Measurements from ENCODE around the gene KCNK1.

The KCNK1 gene

GRCh38 chr1:233627376-233627775 is 13.5 kb downstream of the KCNK1 start:
- Histone ChIP-seq H3K27me3 (ENCODE audit: insufficient read depth, insufficient read length) (no peaks in the 10 kb centered on the region), H3K4me1 (ENCODE audit: insufficient read depth, insufficient read length) (no peaks in the 10 kb centered on the region), H3K9ac (ENCODE audit: insufficient read length, low read depth) (no peak overlapping the region), H3K9me3 (ENCODE audit: insufficient read depth, low read length) (no peaks in the 10 kb centered on the region), H3K36me3 (ENCODE audit: insufficient read depth, insufficient read length, low read length) (no peaks in the 10 kb centered on the region), H3K4me3 (ENCODE audit: insufficient read length, low read depth) (no peak overlapping the region)
- DNase-seq (ENCODE audit: low read depth, low spot score) = no peak
- TF ChIP-seq ZNF274 (IDR thresholded peaks at IDR 0.05; ENCODE audit: low read depth, low read length) (no peak), SUZ12 (IDR thresholded peaks at IDR 0.05; ENCODE audit: extremely low read depth, insufficient read depth, insufficient read length) (no peak), YY1 (IDR thresholded peaks at IDR 0.05; ENCODE audit: insufficient read depth, insufficient read length) (no peak)

DNA sequence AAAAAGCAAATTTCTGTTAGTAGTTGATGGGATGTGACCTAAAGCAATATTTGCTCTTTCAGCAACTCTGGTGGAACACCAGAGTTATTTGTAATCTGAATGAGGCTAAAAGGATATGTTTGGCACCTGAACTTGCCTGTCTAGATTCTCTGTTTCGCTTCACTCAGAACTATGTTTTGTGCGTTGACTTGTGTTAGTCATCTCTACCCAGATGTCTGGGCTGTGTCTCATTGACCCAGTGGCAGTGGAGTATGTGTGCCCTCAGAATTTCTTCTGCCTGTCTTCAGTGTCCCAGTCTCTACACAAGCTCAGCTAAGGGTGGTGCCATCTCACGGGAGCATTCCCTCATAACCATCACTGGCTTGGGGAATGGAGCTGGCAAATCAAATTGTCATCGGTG is 13.9 kb downstream of the KCNK1 start:
- Histone ChIP-seq H3K4me1 (ENCODE audit: insufficient read depth, insufficient read length) (no peaks in the 10 kb centered on the region), H3K9me3 (ENCODE audit: insufficient read depth, low read length) (no peaks in the 10 kb centered on the region), H3K27me3 (ENCODE audit: insufficient read depth, insufficient read length) (no peaks in the 10 kb centered on the region), H3K4me3 (ENCODE audit: insufficient read length, low read depth) (no peak overlapping the region), H3K9ac (ENCODE audit: insufficient read length, low read depth) (no peak overlapping the region), H3K36me3 (ENCODE audit: insufficient read depth, insufficient read length, low read length) (no peaks in the 10 kb centered on the region)
- TF ChIP-seq ZNF274 (IDR thresholded peaks at IDR 0.05; ENCODE audit: low read depth, low read length) (no peak), YY1 (IDR thresholded peaks at IDR 0.05; ENCODE audit: insufficient read depth, insufficient read length) (no peak), SUZ12 (IDR thresholded peaks at IDR 0.05; ENCODE audit: extremely low read depth, insufficient read depth, insufficient read length) (no peak)
- no peak for DNase-seq (ENCODE audit: low read depth, low spot score)

DNA sequence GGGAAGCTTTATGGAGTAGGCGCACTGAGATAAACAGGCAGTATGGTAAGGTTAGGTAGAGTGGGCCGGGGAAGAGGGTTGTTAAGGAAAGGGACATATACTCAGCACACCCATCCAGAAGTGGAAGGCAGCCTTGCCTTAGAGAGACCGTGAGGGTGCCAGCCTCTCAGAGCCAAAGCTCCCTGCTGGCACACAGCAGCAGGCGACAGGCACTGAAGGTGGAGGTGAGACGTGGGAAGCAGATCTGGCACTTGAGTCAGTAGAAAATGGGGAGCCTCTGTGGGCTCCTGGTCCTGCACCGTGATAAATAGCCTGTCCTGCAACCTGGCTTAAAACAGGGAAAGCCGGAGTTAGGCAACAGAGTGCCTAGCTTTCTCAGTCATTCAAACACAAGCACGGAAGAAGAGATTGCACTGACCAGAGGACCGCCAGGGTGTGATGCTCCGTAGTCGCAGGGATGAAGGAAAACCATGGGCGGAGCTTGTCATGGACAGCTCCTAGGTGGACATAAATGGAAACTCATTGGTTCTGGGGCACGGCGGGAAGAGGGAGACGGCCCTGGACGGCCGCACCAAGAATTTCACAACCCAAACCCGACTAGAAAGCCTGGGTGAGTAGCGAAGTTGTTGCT is 15.5 kb downstream of the KCNK1 start:
- Histone ChIP-seq H3K4me3 (ENCODE audit: insufficient read length, low read depth) (no peak overlapping the region), H3K9me3 (ENCODE audit: insufficient read depth, low read length) (no peaks in the 10 kb centered on the region), H3K4me1 (ENCODE audit: insufficient read depth, insufficient read length) (no peaks in the 10 kb centered on the region), H3K9ac (ENCODE audit: insufficient read length, low read depth) (no peak overlapping the region), H3K27me3 (ENCODE audit: insufficient read depth, insufficient read length) (no peaks in the 10 kb centered on the region), H3K36me3 (ENCODE audit: insufficient read depth, insufficient read length, low read length) (no peaks in the 10 kb centered on the region)
- TF ChIP-seq YY1 (IDR thresholded peaks at IDR 0.05; ENCODE audit: insufficient read depth, insufficient read length) (no peak), ZNF274 (IDR thresholded peaks at IDR 0.05; ENCODE audit: low read depth, low read length) (no peak), SUZ12 (IDR thresholded peaks at IDR 0.05; ENCODE audit: extremely low read depth, insufficient read depth, insufficient read length) (no peak)
- DNase-seq (ENCODE audit: low read depth, low spot score) = no peak

DNA sequence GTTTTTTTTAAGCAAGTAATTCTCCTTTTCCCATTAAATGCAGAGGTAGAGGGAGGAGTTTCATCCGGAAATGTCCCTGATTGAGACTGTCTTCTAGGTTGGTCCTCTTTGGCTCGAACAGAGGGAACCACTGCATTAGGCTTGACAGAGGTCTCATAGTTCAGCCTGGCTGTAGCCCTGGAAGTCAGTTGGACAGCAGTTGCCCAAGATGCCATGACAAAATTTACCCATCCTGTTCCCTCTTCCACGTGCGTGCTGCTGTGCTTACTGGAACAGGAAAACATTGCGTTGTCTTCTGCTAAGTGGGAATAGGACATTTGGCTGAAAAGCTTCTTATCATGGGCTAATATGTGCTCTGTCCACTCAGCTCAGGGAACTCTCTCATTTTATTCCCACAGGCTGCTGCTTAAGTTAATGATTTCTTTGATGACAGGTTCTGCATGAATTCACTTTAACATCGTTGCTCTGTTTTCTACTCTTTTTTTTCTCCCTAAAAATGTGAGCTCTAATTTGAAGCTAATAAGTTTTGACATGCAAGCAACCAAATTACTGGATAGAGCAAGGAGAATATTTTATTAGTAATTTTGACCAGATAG is 18.0 kb downstream of the KCNK1 start:
- no peak for TF ChIP-seq ZNF274 (IDR thresholded peaks at IDR 0.05; ENCODE audit: low read depth, low read length)
- no peak for TF ChIP-seq YY1 (IDR thresholded peaks at IDR 0.05; ENCODE audit: insufficient read depth, insufficient read length)
- no peak for TF ChIP-seq SUZ12 (IDR thresholded peaks at IDR 0.05; ENCODE audit: extremely low read depth, insufficient read depth, insufficient read length)
- Histone ChIP-seq H3K9me3 (ENCODE audit: insufficient read depth, low read length) (no peaks in the 10 kb centered on the region), H3K36me3 (ENCODE audit: insufficient read depth, insufficient read length, low read length) (no peaks in the 10 kb centered on the region), H3K4me3 (ENCODE audit: insufficient read length, low read depth) (no peak overlapping the region), H3K27me3 (ENCODE audit: insufficient read depth, insufficient read length) (no peaks in the 10 kb centered on the region), H3K4me1 (ENCODE audit: insufficient read depth, insufficient read length) (peaks cover 6% of the 10 kb centered on the region), H3K9ac (ENCODE audit: insufficient read length, low read depth) (no peak overlapping the region)
- DNase-seq (ENCODE audit: low read depth, low spot score) = no peak

- H3K4me1 ChIP-seq (ENCODE audit: insufficient read depth, insufficient read length) = peaks cover 6% of the 10 kb centered on the region
- TF ChIP-seq ZNF274 (IDR thresholded peaks at IDR 0.05; ENCODE audit: low read depth, low read length) (no peak), YY1 (IDR thresholded peaks at IDR 0.05; ENCODE audit: insufficient read depth, insufficient read length) (no peak), SUZ12 (IDR thresholded peaks at IDR 0.05; ENCODE audit: extremely low read depth, insufficient read depth, insufficient read length) (no peak)
- DNase-seq (ENCODE audit: low read depth, low spot score) = no peak
- no peaks in the 10 kb centered on the region for H3K36me3 ChIP-seq (ENCODE audit: insufficient read depth, insufficient read length, low read length)
- no peak overlapping the region for H3K4me3 ChIP-seq (ENCODE audit: insufficient read length, low read depth)
- no peaks in the 10 kb centered on the region for H3K27me3 ChIP-seq (ENCODE audit: insufficient read depth, insufficient read length)
- H3K9me3 ChIP-seq (ENCODE audit: insufficient read depth, low read length) = no peaks in the 10 kb centered on the region
- no peak overlapping the region for H3K9ac ChIP-seq (ENCODE audit: insufficient read length, low read depth)
Observed at GRCh38 chr1:233632436-233632835, 18.5 kb downstream of the KCNK1 start.

DNA sequence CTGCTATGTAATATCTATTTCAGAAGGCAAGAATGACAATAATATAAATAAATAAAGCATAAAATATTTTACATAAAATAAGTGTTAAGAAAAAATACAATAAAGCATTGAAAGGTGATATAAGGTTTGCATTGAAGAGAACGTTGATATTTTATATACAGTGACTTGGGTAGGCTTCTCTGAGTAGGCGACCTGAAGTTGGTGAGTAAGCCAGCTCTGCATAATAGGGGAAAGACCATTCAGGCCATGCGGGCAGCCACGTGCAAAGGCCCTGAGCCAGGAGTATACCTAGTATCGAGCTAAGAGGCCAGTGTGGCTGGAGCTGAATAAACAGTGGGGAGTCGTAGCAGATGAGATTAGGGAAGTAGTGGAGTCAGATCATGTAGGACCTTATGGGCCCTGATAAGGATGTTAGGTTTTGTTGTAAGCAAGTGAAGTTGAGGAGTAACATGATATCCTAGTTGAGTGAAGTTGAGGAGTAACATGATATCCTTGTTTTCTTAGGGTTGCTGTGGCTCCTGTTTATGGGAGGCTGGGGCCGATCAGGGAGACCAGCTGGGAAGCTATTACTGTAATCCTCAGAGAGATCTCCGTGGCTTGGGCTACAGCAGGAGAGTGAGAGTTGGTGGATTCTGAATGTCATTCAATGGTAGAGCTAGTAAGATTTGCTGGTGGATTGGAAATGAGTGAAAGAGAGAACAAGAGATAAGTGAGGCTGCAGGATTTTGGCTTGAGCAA is 22.0 kb downstream of the KCNK1 start:
- no peaks in the 10 kb centered on the region for H3K27me3 ChIP-seq (ENCODE audit: insufficient read depth, insufficient read length)

GRCh38 chr1:233636503-233636877 is 22.6 kb downstream of the KCNK1 start:
- Histone ChIP-seq H3K36me3 (ENCODE audit: insufficient read depth, insufficient read length, low read length) (no peaks in the 10 kb centered on the region), H3K9ac (ENCODE audit: insufficient read length, low read depth) (no peak overlapping the region), H3K27me3 (ENCODE audit: insufficient read depth, insufficient read length) (no peaks in the 10 kb centered on the region), H3K9me3 (ENCODE audit: insufficient read depth, low read length) (no peaks in the 10 kb centered on the region), H3K4me3 (ENCODE audit: insufficient read length, low read depth) (no peak overlapping the region), H3K4me1 (ENCODE audit: insufficient read depth, insufficient read length) (peaks cover 6% of the 10 kb centered on the region)
- DNase-seq (ENCODE audit: low read depth, low spot score) = no peak
- TF ChIP-seq YY1 (IDR thresholded peaks at IDR 0.05; ENCODE audit: insufficient read depth, insufficient read length) = no peak
- no peak for TF ChIP-seq ZNF274 (IDR thresholded peaks at IDR 0.05; ENCODE audit: low read depth, low read length)
- TF ChIP-seq SUZ12 (IDR thresholded peaks at IDR 0.05; ENCODE audit: extremely low read depth, insufficient read depth, insufficient read length) = no peak

More for the DNA sequence above, 22.0 kb downstream of the KCNK1 start:
- H3K9me3 ChIP-seq (ENCODE audit: insufficient read depth, low read length) = no peaks in the 10 kb centered on the region
- H3K9ac ChIP-seq (ENCODE audit: insufficient read length, low read depth) = no peak overlapping the region
- DNase-seq (ENCODE audit: low read depth, low spot score) = no peak
- no peaks in the 10 kb centered on the region for H3K36me3 ChIP-seq (ENCODE audit: insufficient read depth, insufficient read length, low read length)
- peaks cover 6% of the 10 kb centered on the region for H3K4me1 ChIP-seq (ENCODE audit: insufficient read depth, insufficient read length)
- TF ChIP-seq ZNF274 (IDR thresholded peaks at IDR 0.05; ENCODE audit: low read depth, low read length) (no peak), SUZ12 (IDR thresholded peaks at IDR 0.05; ENCODE audit: extremely low read depth, insufficient read depth, insufficient read length) (no peak), YY1 (IDR thresholded peaks at IDR 0.05; ENCODE audit: insufficient read depth, insufficient read length) (no peak)
- no peak overlapping the region for H3K4me3 ChIP-seq (ENCODE audit: insufficient read length, low read depth)
